ENCODE data around the gene YIF1A.

- TF ChIP-seq EP300 (IDR thresholded peaks at IDR 0.05), result no peak
- TF ChIP-seq CTCF (IDR thresholded peaks at IDR 0.05), result no peak
Measured at GRCh38 chr11:66280428-66280827, 8.5 kb downstream of the YIF1A start.
